ENCODE data around the gene ACBD6. TPM values are rescaled to one million over a fixed set of nuclear protein-coding genes. Genes with fewer than 3 reads are reported as not detected.

The ACBD6 gene
- total RNA-seq, 1 experiment from 2014 or later: 48.5 TPM

- TF ChIP-seq REST (IDR thresholded peaks at IDR 0.05; ENCODE audit: insufficient read depth in 1 of 2, low read depth in 2 of 2, low read length in 1 of 2) (no peak), POLR2AphosphoS5 (IDR thresholded peaks at IDR 0.05; ENCODE audit: low read depth, low read length) (no peak), CTCF (IDR thresholded peaks at IDR 0.05) (no peak), TCF7L2 (IDR thresholded peaks at IDR 0.05; ENCODE audit: low read depth, low read length) (no peak), SIN3A (IDR thresholded peaks at IDR 0.05; ENCODE audit: borderline replicate concordance, insufficient read depth, low read depth, low read length) (no peak)
- no TSS peak for BruUV-seq (replicated peaks)
- in situ Hi-C loops (cut with HindIII; ENCODE audit: low pct_unique_long_range_greater_than_20kb, low sequenced_read_pairs) (no loop called here), intact Hi-C loops (cut with micrococcal nuclease; ENCODE audit: unreplicated experiment) (no loop called here)
- POLR2A ChIA-PET: no interaction called here
- DNase-seq (ENCODE audit: low read depth, low spot score) (no peak), ATAC-seq (no peak)
- Histone ChIP-seq H3K27ac (ENCODE audit: low read length) (no peak overlapping the region), H3K4me1 (ENCODE audit: control insufficient read depth, insufficient read depth, low read length) (no peaks in the 10 kb centered on the region), H3K4me3 (ENCODE audit: low read depth in 2 of 2, low read length in 2 of 2) (no peak overlapping the region), H3K9me3 (ENCODE audit: control insufficient read depth, insufficient read depth, low read depth, low read length) (no peaks in the 10 kb centered on the region), H3K36me3 (ENCODE audit: control insufficient read depth, insufficient read depth, low read length) (no peaks in the 10 kb centered on the region), H3K27me3 (ENCODE audit: control insufficient read depth, insufficient read depth, low read length) (peaks cover 3% of the 10 kb centered on the region; the same call in 1 of the 2 replicates)
- CTCF ChIA-PET: no interaction called here
These were observed 258.7 kb downstream of the ACBD6 start for GRCh38 chr1:180243517-180244221.

- intact Hi-C loops (cut with micrococcal nuclease; ENCODE audit: unreplicated experiment): no loop called here
- TF ChIP-seq REST (IDR thresholded peaks at IDR 0.05; ENCODE audit: insufficient read depth in 1 of 2, low read depth in 2 of 2, low read length in 1 of 2) (peak; percentile 82 to 86), POLR2AphosphoS5 (IDR thresholded peaks at IDR 0.05; ENCODE audit: low read depth, low read length) (no peak)
- Histone ChIP-seq H3K9me3 (ENCODE audit: control insufficient read depth, insufficient read depth, low read depth, low read length) (no peaks in the 10 kb centered on the region), H3K4me1 (ENCODE audit: control insufficient read depth, insufficient read depth, low read length) (no peaks in the 10 kb centered on the region), H3K27ac (ENCODE audit: low read length) (no peak overlapping the region), H3K36me3 (ENCODE audit: control insufficient read depth, insufficient read depth, low read length) (no peaks in the 10 kb centered on the region; the same call in 1 of the 2 replicates), H3K4me3 (ENCODE audit: low read depth in 2 of 2, low read length in 2 of 2) (no peak overlapping the region), H3K27me3 (ENCODE audit: control insufficient read depth, insufficient read depth, low read length) (peaks cover 18% of the 10 kb centered on the region)
- ChIA-PET CTCF (interaction anchor here (0.6 kb wide), 2 partner anchors 214 to 240 kb away, joined by 3 to 4 read pairs; no protein-coding TSS in a partner anchor), POLR2A (no interaction called here)
- DNase-seq (ENCODE audit: low read depth, low spot score): no peak
- no TSS peak for BruUV-seq (replicated peaks)
- ATAC-seq: no peak
- in situ Hi-C loops (cut with HindIII; ENCODE audit: low pct_unique_long_range_greater_than_20kb, low sequenced_read_pairs): no loop called here
These were observed 260.4 kb downstream of the ACBD6 start for GRCh38 chr1:180241716-180242544.

All from Panc1 (cell line).